Measurements from ENCODE around the gene MAGEF1. TPM values are rescaled to one million over a fixed set of nuclear protein-coding genes. Genes with fewer than 3 reads are reported as not detected.

The MAGEF1 gene
- total and polyA plus RNA-seq, 9 of the 15 experiments (the other 6 are each of a cell fraction or from before 2014, with no cell fraction given), result 1.5 to 39.1 (median 19.8) TPM

GRCh38 chr3:184711493-184712247, at the start of gene MAGEF1 (continued):
- TF ChIP-seq PBX2 (CRISPR knock-in tag; IDR thresholded peaks at IDR 0.05; ENCODE audit: low read depth), result no peak
- no peak for TF ChIP-seq PBX2 (tag; conservative IDR thresholded peaks at IDR 0.05; ENCODE audit: low read depth)
- no peak for TF ChIP-seq TCF7 (IDR thresholded peaks at IDR 0.05; ENCODE audit: borderline replicate concordance)
- no peak for TF ChIP-seq MIER1 (IDR thresholded peaks at IDR 0.05; ENCODE audit: low read depth)
- TF ChIP-seq ZNF644 (tag; IDR thresholded peaks at IDR 0.05; ENCODE audit: low read depth), result no peak
- TF ChIP-seq NR0B1 (IDR thresholded peaks at IDR 0.05; ENCODE audit: partially characterized antibody), result no peak
- TF ChIP-seq ETS2 (tag; IDR thresholded peaks at IDR 0.05; ENCODE audit: borderline replicate concordance, poor library complexity, severe bottlenecking), result no peak
- no peak for TF ChIP-seq ZNF785 (CRISPR knock-in tag; IDR thresholded peaks at IDR 0.05)
- TF ChIP-seq ZKSCAN1 (IDR thresholded peaks at IDR 0.05; ENCODE audit: low read depth, low read length), result 0 out of 2 replicates have a peak, but pooled peaks have one; percentile 19
- no peak for TF ChIP-seq MTA2 (IDR thresholded peaks at IDR 0.05; ENCODE audit: low read depth)
- no peak for TF ChIP-seq ZNF12 (CRISPR knock-in tag; IDR thresholded peaks at IDR 0.05)
- TF ChIP-seq AFF1 (IDR thresholded peaks at IDR 0.05; ENCODE audit: low read depth in 1 of 2, partially characterized antibody in 2 of 2), result no peak
- TF ChIP-seq CEBPG (CRISPR knock-in tag; IDR thresholded peaks at IDR 0.05), result no peak
- TF ChIP-seq CEBPG (tag; conservative IDR thresholded peaks at IDR 0.05 in 1 of 2, IDR thresholded peaks at IDR 0.05 in 1 of 2), result no peak
- TF ChIP-seq, protein P1, sequence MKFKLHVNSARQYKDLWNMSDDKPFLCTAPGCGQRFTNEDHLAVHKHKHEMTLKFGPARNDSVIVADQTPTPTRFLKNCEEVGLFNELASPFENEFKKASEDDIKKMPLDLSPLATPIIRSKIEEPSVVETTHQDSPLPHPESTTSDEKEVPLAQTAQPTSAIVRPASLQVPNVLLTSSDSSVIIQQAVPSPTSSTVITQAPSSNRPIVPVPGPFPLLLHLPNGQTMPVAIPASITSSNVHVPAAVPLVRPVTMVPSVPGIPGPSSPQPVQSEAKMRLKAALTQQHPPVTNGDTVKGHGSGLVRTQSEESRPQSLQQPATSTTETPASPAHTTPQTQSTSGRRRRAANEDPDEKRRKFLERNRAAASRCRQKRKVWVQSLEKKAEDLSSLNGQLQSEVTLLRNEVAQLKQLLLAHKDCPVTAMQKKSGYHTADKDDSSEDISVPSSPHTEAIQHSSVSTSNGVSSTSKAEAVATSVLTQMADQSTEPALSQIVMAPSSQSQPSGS (CRISPR knock-in tag; IDR thresholded peaks at IDR 0.05), result no peak
- no peak for TF ChIP-seq RFX7 (CRISPR knock-in tag; IDR thresholded peaks at IDR 0.05)
- TF ChIP-seq ZKSCAN8 (CRISPR knock-in tag; IDR thresholded peaks at IDR 0.05), result no peak
